Femur (tissue), 1 donor: ENCODE data around the gene CLCNKA.
"Not testable (repeated sequence)": the region's sequence is repeated elsewhere in the genome, so short reads cannot be mapped to it uniquely, and the experiment has no call there.

Experiments
- DNase-seq: peaks from one replicate; pipeline ENCODE4 v3.0.0-alpha.2; 2017

Gene CLCNKA

DNA sequence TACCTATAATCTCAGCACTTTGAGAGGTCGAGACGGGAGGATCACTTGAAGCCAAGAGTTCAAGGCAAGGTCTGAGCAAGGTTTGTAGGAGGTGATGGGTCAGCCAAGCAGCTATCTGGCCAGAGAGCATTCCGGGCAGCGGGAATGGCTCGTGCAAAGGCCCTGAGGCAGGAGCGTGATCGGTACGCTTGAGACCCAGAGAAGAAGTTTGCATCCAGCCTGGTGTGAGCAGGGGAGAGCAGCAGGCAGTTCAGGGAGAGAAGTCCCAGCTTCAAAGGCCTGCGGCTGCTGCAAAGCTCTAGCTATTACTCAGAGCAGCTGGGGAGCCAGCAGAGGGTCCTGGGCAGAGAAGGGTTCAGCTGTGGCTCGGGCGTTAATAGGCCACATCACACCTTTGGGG is 22.9 kb upstream of the CLCNKA start:
- no peak for DNase-seq

- not testable (repeated sequence) for DNase-seq
Measured at GRCh38 chr1:16001274-16001673, 20.6 kb upstream of the CLCNKA start.

DNA sequence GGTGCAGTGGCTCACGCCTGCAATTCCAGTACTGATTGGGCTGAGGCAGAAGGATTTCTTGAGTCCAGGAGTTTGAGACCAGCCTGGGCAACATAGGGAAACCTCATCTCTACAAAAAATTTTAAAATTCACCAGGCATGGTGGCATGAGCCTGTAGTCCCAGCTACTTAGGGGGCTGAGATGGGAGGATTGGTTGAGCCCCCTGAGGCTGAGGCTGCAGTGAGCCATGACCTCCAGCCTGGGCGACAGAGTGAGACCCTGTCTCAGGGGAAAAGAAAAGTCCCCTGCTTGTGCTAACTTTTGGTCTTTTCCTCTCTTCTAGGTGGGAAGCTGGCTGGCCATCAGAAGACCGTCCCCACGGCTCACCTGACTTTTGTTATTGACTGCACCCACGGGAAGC is 16.2 kb upstream of the CLCNKA start:
- no peak for DNase-seq

DNA sequence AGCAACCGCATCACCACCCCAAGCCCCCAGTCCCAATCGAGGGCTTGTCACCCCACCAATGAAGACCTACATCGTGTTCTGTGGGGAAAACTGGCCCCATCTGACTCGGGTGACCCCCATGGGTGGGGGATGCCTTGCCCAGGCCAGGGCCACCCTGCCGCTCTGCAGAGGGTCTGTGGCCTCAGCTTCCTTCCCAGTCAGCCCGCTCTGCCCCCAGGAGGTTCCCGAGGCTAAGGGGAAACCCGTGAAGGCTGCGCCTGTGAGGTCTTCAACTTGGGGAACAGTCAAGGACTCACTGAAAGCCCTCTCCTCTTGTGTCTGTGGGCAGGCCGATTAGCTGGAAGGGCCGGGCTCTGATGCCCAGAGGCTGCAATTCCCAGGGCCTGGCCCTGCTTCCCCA is 15.8 kb upstream of the CLCNKA start:
- no peak for DNase-seq

DNA sequence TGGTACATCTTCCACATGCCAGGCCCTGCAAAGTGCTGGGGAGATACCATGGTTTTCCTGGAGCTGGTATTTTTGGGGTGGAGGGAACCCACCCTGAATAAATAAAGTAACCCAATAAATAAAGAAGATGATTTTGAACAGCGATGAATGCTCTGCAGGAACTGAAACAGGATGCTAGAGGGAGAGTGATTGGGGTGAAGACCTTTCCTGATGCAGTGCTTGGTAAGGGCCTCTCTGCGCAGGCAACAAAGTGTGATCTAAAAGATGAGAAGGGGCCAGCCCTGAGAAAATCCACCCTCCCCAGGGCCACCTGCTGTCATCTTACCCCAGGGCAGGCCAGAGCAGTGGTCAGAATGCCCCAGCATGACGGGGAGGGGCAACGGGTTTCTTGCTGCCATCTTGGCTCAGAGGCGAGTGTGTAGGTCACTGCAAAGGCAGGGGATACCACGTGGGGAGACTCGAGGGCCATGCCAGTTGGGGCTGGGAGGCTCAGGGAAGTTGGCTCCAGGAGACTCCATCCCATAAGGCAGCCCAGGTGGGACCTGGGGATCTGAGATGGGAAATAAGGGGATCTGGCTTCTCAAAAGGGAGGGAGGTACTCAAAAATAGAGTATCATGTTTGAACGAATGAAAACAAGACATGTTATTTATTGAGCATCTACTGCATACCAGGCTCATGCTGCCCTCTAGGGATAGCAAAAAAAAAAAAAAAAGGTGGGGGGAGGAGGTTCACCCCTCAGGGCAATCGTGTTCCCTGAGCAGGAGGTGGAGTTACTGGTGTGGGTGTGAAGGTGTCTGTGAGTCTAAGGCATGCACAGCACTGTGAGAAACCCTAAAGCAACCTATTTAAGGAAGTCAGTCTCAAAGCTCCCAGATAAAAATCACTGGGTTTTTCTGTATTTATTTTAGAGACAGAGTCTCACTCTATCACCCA is 15.0 kb upstream of the CLCNKA start:
- DNase-seq: no peak

DNA sequence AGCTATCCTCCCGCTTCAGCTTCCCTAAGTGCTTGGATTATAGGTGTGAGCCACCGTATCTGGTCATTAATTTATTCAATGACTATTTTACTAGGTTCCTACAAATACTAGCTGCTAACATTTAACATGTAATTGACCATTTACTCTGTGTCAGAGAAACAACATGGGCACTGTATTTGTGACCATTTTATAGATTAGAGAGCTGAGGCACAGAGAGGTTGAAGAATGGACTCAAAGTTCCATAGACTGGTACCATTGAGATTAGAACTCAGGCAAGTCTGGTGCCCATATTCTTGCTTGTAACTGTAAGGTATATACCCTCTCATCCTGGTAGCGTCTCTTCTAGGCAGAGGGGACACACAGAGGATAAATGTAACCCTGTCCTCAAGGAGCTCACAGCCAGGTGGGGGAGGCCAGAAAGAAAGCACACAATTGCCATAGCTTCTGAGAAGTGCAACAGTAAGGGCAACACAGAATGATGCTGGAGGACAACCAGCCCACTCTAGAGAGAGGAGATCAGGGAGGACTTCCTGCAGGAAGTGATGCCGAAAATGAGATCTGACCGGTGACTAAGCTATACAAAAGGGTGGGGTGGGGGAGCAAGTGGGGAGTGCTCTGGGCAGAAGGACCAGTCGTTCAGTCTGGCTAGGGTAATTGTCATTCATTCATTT is 14.0 kb upstream of the CLCNKA start:
- DNase-seq: no peak

DNA sequence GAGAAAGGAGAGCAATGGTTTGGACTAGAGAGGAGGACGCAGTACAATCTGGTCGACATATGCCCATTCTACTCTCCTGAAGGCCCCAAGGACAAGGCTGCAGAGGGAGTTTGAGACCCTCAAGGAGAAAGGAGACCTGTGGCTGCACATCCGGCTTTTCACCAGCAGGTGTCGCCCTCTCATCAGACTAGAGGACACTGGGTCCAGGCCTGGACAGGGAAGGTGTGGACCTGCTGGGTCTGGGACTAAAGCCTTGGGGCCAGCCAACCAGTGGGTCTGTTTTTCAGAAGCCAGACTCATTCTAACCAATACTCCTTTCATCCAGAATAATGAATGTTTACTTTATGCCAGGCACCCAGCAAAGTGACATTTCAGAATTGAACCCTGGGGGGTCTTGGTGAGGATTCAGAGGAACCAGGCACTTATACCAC is 12.8 kb upstream of the CLCNKA start:
- DNase-seq: peak; percentile 84

DNA sequence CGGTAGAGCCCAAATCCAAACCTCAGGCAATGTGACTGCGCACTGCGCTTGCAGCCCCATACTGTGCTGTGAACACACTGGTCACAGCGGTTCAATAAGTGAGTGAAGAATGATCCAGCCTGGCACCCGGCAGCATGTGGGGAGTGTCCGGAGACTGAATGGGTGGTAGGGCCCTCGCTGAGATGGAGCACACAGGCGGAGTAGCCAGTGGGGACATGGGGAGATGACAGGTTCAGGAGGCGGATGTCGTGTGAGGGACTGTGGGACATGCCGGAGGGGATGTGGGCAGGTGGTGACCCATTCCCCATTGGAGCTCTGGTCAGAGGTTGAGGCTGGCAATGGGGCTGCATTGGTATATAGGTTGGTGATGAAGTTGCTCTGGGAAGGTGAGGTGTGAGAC is 12.2 kb upstream of the CLCNKA start:
- no peak for DNase-seq

DNA sequence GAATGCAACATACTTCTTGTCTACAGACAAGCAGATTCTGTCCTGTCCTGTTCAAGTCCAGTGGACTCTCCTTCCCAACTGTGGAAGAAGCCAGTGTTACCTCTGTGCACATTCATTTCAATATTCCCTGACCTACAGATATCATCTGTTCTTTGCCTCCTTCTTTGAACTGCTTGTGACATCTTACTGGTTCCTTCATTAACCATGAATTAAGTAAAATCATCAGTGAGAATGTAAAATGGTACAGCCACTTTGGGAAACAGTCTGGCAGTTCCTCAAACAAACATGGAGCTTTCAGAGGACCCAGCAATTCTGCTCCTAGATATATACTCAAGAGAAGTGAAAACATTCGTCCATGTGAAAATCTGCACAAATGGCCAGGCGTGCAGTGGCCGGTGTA is 11.0 kb upstream of the CLCNKA start:
- DNase-seq: no peak

- no peak for DNase-seq
Measured at GRCh38 chr1:16011936-16012589, 9.8 kb upstream of the CLCNKA start.

- peak; percentile 88 for DNase-seq
Measured at GRCh38 chr1:16012590-16013219, 9.1 kb upstream of the CLCNKA start.

DNA sequence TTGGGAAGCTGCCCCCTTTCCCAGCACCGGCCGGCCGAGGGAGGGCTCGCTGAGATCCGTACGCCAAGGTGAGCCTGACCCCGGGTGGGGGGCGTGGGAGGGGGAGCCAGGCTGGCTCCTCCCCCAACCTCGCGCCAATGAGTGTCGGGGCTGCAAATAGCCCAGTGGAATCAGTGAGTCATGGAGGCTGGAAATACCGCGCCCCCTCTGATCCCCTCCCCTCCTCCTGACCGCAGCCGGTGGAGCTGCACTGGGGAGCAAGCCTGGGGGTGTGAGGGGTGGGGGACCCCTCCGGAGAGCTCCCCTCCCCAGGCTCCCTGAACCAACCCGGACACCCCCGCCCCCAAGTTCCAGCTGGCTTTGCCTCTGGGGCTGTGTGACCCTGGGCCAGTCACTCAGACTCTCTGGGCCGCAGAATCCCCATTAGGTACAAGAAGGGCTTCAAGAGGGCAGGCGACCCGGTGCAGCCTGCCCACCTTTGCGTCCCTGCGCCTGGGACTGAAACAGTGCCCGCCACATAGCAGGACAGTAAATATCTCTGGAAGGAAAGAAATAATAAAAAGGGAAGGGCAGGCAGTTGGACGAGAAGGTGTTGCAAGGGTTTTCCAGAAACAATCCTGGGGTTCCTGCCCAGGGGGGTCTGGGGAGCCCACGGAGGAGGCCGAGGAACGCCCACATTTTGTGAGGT is 8.5 kb upstream of the CLCNKA start:
- peak; percentile 82 for DNase-seq

DNA sequence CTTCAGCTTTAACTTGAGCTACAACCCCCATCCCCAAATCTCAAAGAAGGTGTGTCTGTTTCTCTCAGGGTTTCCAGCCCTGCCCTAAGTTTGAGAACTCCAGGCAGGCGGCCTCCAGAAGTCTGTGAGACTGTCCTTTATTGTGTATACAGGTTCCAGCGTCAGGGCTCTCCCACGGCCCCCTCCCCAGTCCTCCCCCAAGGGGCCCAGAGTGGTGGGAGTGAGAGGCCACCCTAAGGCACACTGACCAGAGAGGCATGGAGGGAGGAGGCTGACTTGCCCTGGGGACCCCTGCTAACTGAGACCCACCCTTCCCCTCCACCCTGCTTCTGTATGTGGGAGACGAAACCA is 8.0 kb upstream of the CLCNKA start:
- DNase-seq: no peak

DNA sequence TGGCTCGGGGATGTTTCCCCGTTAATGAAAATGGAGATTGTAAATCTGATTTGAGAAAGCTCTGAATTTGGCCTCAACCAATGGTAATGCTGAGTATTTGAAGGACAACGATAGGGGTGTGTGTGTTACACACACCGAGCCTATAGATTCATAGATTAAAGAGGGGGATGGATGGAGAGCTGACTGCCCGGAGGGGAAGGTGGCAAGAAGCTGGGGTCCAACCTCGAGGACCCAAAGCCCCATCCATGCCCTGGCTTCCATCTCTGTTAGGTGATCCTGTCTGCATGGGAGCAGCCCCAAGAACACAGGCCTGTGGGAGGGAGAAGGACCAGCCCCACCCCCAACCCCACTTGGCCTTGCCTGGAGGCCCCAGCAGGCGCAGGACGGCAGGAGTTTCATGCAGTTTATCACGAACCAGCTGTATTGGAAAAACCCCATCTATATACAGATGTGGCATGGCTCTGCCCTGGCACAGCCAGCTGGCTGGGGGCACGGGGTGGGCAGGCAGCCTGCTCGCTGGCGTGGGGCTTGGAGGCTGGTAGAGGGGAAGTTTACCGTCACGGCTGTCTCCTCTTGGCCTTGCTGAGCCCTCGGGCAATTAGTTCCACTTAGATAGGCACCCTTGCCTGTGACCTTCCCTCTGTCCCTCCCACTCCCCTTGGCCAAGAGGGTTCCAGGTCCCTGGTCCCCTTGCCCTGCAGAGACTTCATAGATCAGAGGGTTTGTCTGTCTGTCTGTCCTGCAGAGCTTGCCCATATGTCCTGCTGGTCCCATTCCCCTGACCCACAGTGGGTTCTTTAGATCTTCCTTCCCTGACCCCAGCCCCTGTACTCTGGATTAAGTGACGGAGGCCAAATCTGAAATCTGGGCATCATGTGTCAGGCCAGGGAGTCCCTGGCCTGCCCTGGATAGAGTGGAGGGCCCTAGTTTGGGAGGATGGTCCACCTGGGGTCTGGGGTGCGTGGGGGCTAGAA is 7.0 kb upstream of the CLCNKA start:
- DNase-seq: peak; percentile 54

- no peak for DNase-seq
Measured at GRCh38 chr1:16015491-16015890, 6.3 kb upstream of the CLCNKA start.

DNA sequence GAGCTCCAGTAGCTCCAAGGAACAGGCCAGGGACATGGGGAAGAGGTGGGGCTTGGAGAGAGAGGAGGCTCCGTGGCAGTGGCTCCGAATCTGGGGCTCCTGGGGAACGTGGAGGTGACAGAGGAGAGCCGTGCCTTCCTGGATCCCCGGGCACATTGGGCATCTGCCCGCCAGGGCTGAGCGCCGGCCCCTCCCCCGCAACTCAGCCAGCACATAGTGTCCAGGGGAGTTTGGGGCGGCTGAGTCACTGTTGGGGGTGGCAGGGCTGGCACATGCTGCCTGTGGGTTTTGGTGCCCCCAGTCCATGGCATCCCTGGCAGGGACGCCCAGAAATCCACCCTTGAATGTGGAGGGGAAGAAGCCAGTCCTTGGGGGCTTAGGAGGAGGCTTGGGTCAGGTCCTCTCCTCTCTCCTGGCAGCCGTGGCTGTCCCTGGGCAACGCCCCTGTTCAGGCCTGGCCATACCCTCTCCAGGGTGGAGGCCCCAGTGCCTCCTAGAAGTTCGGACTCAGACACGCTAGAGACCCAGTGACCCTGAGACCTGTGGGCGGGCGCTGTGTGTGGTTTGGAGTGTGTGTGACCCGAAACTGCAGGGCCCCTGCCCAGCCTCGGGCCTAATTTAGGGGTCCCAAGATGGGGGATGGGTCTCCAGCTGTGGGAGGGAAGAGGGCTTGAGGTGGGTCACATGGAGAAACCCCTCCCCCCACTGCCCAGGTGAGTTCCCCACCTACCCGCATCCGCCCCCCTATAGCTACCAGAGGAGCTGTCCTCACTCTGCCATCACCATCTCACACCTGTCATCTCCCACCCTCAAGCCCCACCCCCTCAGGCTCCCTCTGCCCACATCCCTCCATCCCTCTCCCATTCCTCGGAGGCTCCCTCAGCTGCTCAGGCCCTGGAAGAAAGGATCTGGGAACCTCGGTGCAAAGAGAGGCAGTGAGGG is 5.6 kb upstream of the CLCNKA start:
- peak; percentile 25 for DNase-seq

DNA sequence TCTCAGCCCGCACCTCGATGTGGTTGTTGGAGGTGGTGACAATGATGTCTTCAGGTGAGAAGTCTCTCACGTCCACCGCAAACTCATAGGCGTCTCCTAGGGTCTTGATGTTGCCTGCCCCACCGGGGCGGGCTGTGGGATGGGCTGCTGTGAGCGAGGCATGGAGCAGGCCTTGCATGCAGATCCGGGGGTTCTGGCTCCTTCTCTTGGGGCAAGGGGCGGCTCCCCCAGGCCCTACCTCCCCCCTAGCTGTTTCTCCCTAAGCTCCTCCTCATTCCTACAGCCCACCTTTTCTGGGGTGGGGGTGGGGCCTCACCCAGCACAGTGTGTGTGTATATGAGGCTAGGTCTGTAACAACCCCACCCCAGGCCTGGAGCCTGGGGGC is 4.8 kb upstream of the CLCNKA start:
- DNase-seq: no peak

GRCh38 chr1:16017461-16018303 is 4.2 kb upstream of the CLCNKA start, which contains the start of gene HSPB7:
HSPB7 (minus strand) TSS chr1:16018043; CDS start chr1:16017963, 80 bp downstream.
- peak; percentile 93 for DNase-seq

DNA sequence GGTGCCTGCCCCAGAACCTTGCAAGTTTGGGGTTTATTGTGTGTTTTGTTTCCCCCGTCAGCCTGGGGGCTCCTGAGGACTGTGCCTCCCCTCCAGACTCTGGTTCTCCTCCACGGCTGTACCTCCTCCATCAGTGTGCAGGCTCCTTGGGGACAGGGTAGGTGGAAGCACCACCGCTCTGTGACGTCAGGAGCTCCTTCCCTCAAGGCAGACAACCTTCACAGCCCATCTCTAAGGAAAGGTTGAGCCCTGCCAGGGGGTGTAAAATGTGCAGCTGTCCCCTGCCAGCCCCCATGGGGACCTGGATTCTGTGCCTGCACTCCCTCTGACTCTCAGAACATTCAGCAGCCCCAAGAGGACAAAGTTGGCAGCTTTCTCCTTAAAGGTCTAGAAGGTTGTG is 3.5 kb upstream of the CLCNKA start:
- no peak for DNase-seq
